ENCODE data around the gene TSPAN31. TPM values are rescaled to one million over a fixed set of nuclear protein-coding genes. Genes with fewer than 3 reads are reported as not detected.

Gene TSPAN31
- total RNA-seq, 1 donor from 2014 or later: 41.1 TPM

GRCh38 chr12:57761391-57761998, 16.7 kb downstream of the TSPAN31 start:
- H3K27me3 ChIP-seq (ENCODE audit: low read depth): peaks cover 31% of the 10 kb centered on the region
- peaks cover 27% of the 10 kb centered on the region for H3K4me1 ChIP-seq
- no peak overlapping the region for H3K4me3 ChIP-seq
- H3K36me3 ChIP-seq: peaks cover 22% of the 10 kb centered on the region
- ATAC-seq (no peak), DNase-seq (no peak)
- no peak overlapping the region for H3K27ac ChIP-seq
- TF ChIP-seq CTCF (IDR thresholded peaks at IDR 0.05): no peak
- intact Hi-C loops (cut with DNase I): no loop called here
- H3K9me3 ChIP-seq: no peaks in the 10 kb centered on the region

DNA sequence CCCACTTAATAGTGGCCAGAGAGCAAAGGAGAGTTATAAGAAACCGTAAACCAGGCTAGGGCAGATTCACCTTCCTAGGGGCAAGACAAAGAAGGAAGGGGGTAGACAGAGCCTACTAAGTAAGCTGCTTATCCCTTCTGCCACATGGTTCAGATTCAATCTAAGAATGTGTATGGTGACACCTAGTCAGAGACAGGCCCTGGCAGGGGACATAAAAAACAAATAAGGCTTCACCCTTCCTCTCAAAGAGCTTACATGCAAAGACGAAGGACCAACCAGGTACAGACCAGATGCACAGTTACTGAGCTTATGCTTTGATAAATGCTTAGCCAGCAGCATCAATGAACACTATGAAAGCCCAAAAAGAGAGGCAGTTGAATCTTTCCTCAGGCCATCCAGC, 17.6 kb downstream of the TSPAN31 start:
- H3K9me3 ChIP-seq: no peaks in the 10 kb centered on the region

DNA sequence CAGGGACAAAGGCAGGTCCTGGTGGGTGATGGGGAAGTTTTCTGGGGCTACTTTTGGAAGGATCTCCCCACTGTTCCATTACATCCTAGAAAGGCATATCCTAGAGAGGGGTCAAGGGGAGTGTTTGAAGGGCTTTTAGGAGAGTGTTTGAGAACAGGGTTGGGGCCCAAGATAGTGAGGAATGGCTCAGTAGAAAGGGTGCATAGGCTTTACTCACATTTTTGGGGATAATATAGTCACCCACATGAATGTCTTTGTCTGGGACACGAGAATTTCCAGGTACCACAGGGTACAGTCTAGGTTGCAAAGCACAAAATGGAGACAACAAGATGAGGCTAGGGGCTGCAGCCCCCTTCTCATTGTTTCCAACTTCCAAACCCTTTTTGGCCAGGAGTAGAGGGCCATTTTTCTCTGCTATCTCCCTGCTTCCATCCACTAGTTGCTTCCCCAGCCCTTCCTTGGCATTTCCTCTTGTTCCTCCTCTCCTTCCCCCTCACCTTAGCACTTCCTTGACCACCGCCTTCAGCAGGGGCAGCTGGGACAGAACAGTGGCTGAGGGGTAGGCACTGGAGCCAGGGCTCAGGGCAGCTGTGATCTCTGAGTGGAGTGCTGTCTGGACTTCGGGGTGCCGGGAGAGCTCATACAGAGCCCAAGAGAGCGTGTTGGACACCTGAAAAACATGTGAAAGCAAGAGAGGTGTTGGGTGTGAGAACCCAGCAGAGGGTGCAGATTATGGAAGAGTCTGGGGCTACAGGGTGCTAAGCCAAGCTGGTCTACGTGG, 19.2 kb downstream of the TSPAN31 start:
- ATAC-seq: no peak
- DNase-seq: no peak
- Histone ChIP-seq H3K27me3 (ENCODE audit: low read depth) (peaks cover 35% of the 10 kb centered on the region), H3K9me3 (no peaks in the 10 kb centered on the region), H3K36me3 (peaks cover 9% of the 10 kb centered on the region), H3K4me3 (no peak overlapping the region), H3K4me1 (peaks cover 31% of the 10 kb centered on the region), H3K27ac (no peak overlapping the region)
- intact Hi-C loops (cut with DNase I): no loop called here
- TF ChIP-seq CTCF (IDR thresholded peaks at IDR 0.05): no peak

More for the DNA sequence above, 17.6 kb downstream of the TSPAN31 start:
- intact Hi-C loops (cut with DNase I): no loop called here
- Histone ChIP-seq H3K4me3 (no peak overlapping the region), H3K27me3 (ENCODE audit: low read depth) (peaks cover 35% of the 10 kb centered on the region), H3K36me3 (peaks cover 19% of the 10 kb centered on the region), H3K27ac (no peak overlapping the region), H3K4me1 (peaks cover 31% of the 10 kb centered on the region)
- ATAC-seq (no peak), DNase-seq (no peak)
- TF ChIP-seq CTCF (IDR thresholded peaks at IDR 0.05): no peak

DNA sequence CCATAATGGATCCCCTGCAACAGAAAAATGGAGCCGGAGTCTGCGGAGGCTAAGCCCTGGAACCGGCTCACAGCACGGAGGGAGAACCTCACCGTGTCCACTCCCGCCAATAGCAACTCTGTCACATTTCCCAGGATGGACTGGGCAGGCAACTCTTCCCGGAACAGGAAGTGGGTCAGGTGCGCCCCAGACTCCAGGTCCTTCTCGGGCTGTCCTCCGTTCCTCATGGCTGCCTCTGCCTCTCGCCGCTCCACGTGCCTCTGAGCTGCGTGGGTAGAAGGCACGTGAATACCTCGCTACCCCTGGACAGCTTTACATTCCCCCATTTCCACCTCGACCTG, 19.8 kb downstream of the TSPAN31 start:
- DNase-seq (no peak), ATAC-seq (peak; percentile 26 to 44)

More for the DNA sequence above, 19.8 kb downstream of the TSPAN31 start:
- H3K9me3 ChIP-seq: no peaks in the 10 kb centered on the region
- H3K4me3 ChIP-seq: peak overlapping the region; percentile 55
- peaks cover 35% of the 10 kb centered on the region for H3K27me3 ChIP-seq (ENCODE audit: low read depth)
- intact Hi-C loops (cut with DNase I): no loop called here
- H3K27ac ChIP-seq: no peak overlapping the region
- peaks cover 31% of the 10 kb centered on the region for H3K4me1 ChIP-seq
- peaks cover 12% of the 10 kb centered on the region for H3K36me3 ChIP-seq
- no peak for TF ChIP-seq CTCF (IDR thresholded peaks at IDR 0.05)

Measured in lower lobe of right lung (tissue), 2 donors.